HG02943 (cell line): ENCODE results near the gene ZFAND6.
"Not testable (repeated sequence)": the region's sequence is repeated elsewhere in the genome, so short reads cannot be mapped to it uniquely, and the experiment has no call there.

Source experiments
- ATAC-seq: cut with Tn5 transposase; IDR thresholded peaks from one replicate; pipeline ENCODE4 v1.9.1; 2021; ENCODE audit warnings: mild to moderate bottlenecking, low read depth, moderate library complexity; ENCODE audit not compliant: unreplicated experiment

Gene ZFAND6

DNA sequence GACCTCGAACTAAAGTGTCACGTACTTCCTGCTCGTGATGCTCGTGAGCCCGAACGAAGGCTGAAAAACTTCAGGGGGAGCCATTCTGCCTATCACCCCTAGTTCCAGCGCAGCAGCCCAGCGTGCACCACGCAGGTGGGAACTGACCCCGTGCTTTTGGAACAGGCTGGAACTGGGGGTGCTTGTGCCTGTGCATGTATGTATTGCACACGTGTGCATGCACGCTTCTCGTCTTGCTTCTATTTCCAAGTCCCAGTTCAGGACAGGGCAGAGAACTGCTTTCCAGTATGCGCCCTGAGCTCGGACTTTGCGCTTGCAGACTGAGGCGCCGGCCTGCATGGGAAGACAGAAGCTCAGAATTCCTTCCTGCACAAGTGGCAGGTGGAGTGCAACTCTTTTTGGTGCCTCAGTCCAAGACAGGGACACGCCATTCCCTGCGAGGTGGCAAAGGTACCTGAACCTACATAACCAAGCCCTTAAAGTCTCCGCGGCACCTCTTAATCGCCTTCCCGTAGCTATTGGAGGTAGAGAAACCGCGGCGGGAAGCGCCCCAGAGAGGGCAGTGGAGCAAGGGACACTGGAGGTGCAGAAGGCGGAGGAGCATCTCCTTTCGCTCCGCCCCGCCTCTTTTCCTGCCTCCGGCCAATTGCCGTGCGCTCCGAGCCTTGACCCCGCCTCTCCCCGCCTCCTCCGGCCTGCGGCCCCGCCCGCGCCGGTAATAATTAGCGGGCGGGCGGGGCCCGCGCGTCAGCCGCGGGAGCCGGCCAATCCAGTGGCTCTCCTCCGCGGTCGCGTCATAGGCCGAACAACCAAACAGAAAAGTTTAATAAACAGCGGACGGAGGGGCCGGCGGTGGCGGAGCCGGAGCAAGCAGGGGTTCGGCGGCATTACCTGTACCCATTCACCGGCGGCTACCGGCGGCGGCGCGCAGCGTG is at the start of gene ZFAND6:
TSS of gene ZFAND6 (plus strand) at position 826 of the 935 bp plus-strand sequence. CDS start 60,669 bp downstream, outside the sequence.
- peak; percentile 70 for ATAC-seq

DNA sequence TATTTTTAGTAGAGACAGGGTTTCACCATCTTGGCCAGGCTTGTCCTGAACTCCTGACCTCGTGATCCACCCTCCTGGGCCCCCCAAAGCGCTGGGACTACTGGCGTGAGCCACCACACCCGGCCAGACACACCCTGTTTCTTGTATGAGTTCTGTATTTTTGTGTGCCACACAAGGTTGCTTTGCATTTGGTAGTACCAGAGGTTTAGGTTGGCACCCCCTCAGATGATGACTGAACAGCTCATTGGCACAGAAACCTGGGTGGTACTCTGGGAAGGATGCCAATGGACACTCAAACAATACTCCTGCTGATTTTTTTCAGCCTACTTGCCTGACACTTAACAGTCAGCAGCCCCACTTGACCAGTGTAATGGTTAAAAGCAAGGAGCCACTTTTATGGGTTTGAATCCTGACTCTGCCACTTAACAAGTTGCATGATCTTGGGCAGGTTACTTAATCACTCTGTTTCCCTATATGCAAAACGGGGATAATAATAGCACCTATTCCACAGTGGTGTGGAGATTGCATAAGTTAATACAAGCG is 49.3 kb upstream of the ZFAND6 start:
- no peak for ATAC-seq

DNA sequence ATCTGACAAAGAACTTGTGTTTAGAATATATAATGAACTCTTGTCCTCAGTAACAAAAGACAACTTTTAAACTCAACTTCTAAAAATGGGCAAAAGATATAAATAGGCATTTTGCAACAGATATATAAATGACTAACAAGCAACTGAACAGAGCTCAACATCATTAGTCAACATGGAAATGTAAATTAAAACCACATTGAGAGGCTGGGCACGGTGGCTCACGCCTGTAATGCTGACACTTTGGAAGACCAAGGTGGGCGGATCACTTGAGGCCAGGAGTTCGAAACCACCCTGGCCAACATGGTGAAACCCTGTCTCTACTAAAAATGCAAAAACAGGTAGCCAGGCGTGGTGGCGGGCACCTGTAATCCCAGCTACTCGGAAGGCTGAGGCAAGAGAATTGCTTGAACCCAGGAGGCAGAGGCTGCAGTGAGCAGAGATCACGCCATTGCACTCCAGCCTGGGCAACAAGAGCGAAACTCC is 48.4 kb upstream of the ZFAND6 start:
- not testable (repeated sequence) for ATAC-seq

DNA sequence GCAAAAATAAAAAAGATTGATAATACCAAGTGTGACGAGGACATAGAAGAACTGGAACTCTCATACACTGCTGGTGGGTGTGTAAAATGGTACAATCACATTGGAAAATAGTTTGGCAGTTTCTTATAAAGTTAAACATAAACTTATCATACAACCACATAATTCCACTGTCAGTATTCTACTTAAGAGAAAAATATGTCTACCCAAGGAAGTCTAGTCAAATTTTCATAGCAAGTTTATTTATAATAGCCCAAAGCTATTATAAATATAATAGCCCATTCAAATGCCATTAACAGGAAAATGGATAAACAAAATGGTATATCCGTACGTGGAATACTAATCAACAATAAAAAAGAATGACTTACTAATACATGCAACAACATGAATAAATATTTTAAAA is 47.9 kb upstream of the ZFAND6 start:
- no peak for ATAC-seq

DNA sequence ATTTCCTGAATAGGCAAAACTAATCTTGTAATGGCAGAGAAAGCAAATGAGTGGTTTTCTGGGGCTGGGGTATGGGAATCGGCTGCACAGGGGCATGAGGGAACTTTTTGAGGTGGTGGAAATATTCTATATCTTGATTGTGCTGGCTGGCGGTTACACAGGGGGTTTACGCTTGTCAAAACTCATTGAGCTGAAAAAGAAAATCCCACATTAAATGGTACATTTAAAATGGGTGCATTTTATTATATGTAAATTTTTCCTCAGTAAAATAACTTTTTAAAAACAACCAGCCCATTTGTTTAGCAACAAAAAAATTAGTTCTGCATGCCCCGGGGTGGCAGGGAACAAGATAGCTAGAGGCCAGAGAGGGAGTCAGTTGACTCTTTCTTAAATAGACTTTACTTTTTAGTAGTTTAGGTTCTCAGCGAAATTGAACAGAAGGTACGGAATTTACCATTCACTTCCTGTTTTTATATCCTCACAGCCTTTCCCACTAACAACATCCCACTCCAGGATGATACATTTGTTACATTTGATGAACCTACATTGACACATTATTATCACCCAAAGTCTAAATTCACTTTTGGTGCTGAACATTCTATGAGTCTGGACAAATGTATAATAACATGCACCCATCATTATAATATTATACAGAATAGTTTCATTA is 47.3 kb upstream of the ZFAND6 start:
- ATAC-seq = no peak

DNA sequence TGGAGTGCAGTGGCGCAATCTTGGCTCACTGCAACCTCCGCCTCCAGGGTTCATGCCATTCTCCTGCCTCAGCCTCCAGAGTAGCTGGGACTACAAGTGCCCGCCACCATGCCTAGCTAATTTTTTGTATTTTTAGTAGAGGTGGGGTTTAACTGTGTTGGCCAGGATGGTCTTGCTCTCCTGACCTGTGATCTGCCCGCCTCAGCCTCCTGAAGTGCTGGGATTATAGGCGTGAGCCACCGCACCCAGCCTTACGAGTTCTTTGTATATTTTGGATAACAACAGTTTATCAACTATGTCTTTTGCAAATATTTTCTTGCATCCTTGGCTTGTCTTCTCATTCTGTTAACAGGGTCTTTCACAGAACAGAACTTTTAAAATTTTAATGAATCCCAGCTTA is 45.3 kb upstream of the ZFAND6 start:
- not testable (repeated sequence) for ATAC-seq

DNA sequence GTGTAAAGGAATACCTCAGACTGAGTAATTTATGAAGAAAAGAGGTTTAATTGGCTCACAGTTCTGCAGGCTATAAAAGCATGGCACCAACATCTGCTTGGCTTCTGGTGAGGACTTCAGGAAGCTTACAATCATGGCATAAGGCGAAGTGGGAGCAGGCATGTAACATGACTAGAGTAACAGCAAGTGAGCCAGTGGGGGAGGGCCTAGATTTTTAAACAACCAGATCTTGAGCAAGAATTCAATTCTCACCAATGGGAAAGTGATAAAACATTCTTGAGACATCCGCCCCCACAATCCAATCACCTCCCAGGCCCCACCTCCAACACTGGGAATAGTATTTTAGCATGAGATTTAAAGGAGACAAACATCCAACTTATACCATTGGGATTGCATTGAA is 44.3 kb upstream of the ZFAND6 start:
- ATAC-seq = no peak

DNA sequence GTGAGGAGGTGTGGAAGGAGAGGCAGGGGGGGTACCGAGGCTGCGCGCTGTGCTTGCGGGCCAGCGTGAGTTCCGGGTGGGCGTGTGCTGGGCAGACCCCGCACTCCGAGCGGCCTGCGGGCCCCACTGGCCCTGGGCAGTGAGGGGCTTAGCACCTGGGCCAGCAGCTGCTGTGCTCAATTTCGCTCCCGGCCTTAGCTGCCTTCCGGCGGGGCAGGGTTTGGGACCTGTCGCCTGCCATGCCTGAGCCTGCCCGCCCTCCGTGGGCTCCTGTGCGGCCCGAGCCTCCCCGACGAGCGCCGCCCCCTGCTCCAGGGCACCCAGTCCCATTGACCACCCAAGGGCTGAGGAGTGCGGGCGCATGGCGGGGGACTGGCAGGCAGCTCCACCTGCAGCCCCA is 43.0 kb upstream of the ZFAND6 start:
- ATAC-seq = not testable (repeated sequence)

DNA sequence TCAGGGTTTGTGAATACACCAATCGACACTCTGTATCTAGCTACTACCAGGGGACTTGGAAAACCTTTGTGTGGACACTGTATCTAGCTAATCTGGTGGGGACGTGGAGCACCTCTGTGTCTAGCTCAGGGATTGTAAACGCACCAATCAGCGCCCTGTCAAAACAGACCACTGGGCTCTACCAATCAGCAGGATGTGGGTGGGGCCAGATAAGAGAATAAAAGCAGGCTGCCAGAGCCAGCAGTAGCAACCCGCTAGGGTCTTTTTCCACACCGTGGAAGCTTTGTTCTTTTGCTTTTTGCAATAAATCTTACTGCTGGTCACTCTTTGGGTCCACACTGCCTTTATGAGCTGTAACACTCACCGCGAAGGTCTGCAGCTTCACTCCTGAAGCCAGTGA is 42.3 kb upstream of the ZFAND6 start:
- ATAC-seq = not testable (repeated sequence)

DNA sequence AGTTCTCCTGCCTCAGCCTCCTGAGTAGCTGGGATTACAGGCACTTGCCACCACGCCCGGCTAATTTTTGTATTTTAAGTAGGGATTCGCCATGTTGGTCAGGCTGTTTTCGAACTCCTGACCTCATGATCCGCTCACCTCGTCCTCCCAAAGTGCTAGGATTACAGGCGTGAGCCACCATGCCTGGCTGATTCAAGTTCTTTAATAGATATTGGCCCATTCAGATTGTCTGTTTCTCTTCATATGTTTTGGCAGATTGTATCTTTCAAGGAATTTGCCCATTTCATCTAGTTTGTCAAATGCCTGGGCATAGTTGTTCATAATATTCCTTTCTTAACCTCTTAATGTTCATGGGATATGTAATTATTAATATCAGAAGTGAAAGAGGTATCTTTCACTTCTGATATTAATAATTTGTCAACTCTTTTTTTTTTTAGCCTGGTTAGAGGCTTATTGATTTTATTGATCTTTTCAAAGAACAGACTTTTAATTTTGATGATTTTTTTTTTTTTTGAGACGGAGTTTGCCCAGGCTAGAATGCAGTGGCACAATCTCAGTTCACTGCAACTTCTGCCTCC is 40.2 kb upstream of the ZFAND6 start:
- no peak for ATAC-seq

DNA sequence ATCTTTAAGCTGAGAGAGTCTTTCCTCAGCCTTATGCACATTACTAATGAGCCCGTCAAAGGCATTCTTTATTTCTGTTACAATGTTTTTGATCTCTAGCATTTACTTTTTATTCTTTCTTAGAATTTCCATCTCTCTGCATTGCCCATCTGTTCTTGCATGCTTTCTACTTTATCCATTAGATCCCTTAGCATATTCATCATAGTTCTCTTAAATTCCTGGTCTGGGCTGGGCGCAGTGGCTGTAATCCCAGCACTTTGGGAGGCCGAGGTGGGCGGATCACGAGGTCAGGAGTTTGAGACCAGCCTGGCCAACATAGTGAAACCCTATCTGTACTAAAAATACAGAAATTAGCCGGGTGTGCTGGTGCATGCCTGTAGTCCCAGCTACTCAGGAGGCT is 39.3 kb upstream of the ZFAND6 start:
- not testable (repeated sequence) for ATAC-seq

DNA sequence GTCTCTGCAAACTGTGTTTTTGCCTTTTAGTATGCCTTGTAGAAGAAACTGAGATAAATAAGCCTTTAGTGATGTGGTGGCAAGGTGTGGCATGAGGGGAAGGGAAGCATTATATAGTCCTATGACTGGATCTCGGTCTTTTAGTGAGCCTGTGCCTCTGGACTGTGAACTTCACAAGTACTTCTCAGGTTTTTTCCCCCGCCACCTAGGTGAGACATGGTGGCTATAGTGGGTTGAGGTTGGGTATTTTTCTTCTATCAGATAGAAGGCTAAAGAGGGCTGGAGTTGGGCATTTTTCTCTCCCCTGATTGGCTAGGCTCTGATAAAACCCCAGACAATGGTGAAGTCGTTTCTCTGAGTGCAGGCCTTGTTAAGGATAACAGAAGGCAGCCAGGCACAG is 38.7 kb upstream of the ZFAND6 start:
- ATAC-seq = no peak

DNA sequence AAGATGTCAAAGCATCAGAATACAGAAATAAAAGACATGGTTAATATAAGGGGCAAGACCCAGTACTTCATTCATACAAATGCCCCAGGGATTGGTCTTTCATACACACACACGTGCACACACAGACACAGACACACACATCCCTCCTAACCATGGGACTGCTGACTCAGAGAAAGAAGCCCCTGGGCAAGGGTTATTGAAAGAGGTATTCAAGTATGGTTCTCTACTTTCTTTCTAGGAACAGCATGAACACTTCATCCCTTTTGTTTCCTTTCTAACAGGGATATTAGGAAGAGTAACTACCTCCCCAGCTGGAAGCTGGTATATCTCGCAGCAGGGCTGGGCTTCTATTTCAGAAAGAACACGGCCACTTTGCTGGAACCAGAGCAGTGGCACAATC is 33.2 kb upstream of the ZFAND6 start:
- ATAC-seq = no peak

DNA sequence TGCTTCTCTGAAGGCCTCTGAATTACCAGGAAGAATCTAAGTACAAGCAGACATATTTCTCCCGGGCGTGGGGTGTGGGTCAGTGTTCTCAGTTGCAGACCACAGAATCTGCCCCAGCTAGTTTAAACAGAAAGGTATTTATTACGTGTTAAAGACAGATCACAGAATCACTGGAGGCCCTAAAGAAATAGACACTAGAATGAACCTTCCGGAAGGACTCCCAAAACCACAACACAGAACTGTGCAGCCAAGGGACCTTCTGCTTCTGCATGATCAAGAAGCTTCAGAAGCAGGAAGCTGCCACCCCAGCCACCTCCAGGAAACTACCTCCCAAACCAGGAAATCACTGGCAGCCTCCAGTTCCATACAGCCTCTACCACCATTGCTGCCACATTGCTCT is 32.7 kb upstream of the ZFAND6 start:
- ATAC-seq = no peak

DNA sequence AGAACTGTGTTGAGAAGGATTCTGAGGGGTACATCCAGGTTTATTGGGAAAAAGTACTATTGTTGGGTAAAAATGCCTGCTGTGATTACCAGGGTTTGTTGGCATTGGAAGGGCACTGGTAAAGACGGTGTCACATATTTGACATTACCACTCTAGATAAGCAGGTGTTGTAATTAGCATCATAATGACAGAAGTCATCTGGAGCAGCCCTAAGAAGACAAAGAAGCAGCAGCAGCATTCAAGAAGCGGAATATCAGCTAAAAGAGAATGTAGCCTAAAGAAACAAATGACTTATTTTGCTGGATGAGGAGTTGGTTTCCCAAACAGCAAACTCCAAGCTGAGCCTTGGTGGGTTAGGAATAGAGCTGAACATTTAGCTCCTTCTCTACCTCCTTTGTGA is 30.5 kb upstream of the ZFAND6 start:
- ATAC-seq = no peak

DNA sequence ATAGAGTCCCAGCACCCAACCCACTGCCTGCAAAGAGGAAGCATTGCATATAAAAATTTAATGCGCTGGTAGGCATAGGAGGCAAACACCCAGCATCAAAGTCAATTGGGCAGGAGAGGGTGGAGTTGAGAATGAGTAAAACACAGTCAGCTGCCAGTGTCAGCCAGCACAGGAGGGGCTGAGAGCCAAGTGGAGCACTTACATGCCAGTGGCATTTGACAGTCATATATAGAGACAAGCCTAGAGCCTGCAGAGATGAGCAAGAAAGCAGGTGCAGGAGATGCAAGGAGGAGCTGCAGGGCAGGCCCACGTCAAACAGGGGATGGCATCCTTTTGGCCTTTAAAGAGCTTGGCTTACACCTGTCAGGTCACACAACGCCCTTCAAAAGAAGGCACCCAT is 27.6 kb upstream of the ZFAND6 start:
- ATAC-seq = no peak

DNA sequence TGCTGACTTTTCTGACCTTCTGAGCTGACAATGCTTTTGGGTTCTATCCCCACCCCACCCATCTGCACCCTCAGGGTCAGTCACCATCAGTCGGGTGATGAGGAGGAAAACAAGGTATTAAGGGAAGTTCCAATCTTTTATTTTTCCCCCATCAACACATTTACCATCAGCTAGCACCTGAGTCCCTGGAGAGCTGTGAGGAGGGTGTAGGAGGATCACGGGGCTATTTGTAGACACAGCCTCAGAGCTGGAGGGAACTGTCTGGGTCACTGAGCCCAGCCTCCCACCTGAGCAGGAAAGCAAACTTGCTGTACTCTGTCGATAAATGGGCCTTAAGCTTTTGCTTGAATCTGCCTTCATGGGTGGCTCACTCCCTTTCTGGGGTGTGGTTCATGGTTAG is 24.8 kb upstream of the ZFAND6 start:
- no peak for ATAC-seq

DNA sequence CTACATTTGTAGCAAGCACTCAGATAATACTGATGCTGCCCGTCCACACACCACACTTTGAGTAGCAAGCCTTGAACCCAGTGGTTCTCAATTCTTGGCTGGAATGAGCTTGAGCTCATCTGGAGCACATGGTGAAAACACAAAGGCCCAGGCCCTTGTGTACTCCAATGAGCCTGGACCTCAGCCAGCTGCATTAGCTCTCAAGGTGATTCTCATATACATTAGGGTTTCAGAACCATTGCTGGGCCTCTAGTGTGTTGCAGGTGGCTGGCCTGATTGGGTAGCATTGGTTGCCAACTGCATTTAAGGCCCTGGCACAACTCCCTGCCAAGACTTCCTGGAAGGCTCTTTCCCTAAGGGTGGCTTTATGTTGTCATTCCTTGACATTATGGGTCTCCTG is 23.4 kb upstream of the ZFAND6 start:
- ATAC-seq = no peak

DNA sequence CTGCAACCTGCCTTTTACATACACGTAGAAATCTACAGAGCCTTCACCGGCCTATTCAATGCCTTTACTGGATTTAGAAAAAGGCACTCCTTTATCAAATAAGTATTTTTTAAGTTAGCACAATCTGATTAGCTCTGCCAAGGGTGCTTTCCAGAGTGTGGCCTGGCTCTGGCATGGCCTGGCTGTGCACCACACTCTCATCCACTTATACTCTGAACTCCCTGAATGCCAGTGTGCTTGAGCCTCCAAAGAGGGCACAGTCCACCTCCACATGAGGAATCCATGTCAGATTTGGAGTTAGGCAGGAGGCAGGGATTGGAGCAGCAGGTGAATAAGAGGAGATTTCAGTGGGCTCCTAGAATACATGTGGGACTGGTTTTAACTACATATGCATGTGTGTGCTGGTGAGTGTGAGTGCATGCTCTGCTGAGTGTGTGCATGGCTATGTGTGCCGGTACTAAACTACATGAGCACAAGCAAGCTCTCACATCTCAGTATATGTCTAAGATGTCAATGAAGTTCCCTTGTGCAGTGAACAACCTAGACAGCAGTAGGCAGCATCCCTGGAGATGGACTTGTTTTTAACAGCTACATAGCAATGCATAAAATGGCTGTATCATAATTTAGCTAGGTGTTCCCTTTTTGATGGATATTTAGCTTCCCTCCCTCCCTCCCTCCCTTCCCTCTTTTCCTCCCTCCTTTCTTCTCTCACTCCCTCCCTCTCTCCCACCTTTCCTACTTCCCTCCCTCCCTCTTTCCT is 17.8 kb upstream of the ZFAND6 start:
- no peak for ATAC-seq

DNA sequence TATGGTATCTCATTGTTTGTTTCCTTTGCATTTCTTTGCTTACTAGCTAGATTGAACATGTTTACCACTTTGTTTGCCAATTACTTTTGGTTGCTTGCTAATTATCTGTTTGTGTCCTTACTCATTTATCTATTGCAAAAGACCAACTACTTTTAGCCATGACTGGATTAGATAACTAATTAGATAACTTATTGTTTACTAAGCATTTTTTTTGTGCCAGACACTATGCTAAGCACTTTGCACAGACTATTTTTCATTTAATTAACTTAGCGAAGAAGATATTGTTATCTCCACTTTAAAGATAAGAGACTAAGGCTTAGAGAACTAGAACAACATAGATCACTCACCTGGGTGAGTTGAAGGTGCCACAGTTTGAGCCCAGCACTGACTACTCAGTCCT is 16.9 kb upstream of the ZFAND6 start:
- ATAC-seq = no peak
